IPS-NIHi7 (cell line): ENCODE results near the gene RPS3.

Source experiments
- DNase-seq: peaks from one replicate; pipeline ENCODE4 v3.0.0; 2012; ENCODE audit warnings: mixed read lengths; ENCODE audit errors: extremely low spot score

Gene RPS3

GRCh38 chr11:75434886-75435570 lies 35.7 kb downstream of the RPS3 start:
- DNase-seq = no peak

DNA sequence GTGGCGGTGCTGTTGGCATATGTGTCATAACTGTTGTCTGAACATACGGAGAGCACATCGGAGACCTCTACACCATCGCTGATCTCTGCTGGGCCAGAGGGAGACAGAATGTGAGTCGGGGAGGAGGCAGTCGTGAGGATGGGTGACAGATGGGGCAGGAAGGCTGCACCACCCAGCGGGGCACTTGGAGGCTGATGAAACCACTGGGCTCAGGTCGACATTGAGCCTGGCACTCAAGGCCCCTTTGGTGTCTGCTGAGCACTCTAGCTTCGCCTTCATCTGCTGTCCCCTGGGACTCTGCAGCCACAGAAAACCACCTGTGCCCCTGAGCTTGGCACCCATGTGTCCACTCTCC lies 36.2 kb downstream of the RPS3 start:
- no peak for DNase-seq

- DNase-seq = no peak
These were observed 37.5 kb downstream of the RPS3 start for GRCh38 chr11:75436806-75437205.

DNA sequence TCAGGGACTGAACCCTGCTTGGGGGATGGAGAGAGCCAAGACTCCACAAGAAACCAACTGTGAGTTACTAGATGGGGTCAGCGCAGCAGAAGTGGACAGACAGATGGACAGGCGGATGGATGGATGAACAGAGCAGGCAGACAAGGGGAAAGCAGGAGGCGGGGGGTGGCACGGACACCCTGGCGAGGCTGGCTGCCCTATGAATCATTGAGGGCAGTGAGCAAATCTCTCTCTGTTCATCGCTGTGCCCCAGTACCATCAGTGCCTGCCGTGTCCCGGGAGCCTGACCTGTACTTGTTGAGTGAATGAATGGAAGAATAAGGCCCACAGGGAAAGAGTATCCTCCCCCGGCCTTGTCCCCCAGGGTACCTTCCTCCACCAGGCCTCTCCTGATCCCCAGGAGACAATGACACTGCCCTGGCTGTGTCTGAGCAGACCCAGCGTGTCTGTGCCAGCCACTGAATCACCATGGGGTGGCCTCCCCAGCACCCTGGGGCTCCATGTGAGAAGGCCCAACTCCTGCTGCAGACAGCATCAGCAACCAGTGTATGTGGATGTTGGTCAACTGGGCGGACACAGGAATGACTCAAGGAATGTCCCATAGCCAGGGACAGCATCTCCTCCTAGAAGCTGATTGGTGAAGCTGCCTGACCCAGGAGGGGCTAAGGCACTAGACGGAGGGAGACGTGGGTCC lies 38.8 kb downstream of the RPS3 start:
- DNase-seq = no peak

DNA sequence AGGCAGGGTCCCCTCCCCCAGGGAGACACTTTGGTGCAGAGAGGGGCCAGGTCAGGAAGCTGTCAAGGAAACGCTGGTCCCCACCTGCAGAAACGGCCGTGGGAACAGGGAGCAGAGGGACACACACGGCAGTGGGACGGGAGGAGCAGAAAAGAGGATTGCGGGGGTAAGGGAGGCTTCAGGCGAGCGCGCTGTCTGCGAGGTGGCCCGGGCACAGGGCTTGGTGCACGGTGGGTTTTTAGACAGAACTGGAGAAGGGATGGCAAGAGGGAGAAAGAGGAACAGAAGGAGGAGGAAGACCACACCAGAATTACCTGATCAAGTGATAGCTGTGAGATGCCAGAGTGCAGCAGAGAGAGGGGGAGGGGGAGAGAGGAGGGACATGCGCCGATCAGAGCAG lies 39.7 kb downstream of the RPS3 start:
- no peak for DNase-seq

- DNase-seq = no peak
These were observed 40.3 kb downstream of the RPS3 start for GRCh38 chr11:75439495-75440120.

GRCh38 chr11:75440960-75441803 lies 41.9 kb downstream of the RPS3 start:
- DNase-seq = no peak

DNA sequence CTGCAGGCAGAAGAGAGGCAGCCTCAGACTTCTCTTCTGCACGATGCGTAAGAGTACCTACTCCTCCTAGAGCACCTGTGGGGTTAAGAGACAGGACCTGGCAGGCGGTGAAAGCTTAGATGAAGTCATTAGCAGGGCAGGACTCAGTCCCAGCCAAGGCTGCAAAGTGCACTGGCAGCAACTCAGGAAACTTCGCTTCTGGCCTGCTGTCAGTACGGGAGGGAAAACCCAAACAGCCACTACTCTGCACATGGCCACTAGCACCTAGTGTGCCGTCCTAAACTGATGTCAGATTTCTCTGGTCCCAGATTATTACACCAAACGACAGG lies 42.5 kb downstream of the RPS3 start:
- no peak for DNase-seq

- DNase-seq = no peak
These were observed 43.0 kb downstream of the RPS3 start for GRCh38 chr11:75442161-75442885.

DNA sequence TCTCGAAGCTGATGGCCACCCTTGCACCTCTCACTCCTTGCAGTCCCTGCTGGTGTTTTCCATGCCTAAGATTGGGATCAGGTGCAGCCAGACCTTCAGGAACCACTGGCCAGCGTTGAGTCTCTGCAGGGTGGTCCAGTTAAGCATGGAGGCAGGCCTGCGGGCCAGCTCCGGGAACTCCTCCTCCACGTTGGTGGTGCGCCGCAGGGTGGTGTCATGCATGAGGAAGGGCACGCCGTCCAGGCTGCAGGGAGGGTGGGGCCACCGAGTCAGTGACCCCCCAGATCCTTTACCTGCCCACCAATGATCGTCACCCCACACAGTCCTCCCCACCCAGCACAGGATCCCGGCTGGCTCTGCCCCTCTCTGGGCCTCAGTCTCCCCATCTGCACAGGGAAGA lies 43.7 kb downstream of the RPS3 start:
- no peak for DNase-seq

DNA sequence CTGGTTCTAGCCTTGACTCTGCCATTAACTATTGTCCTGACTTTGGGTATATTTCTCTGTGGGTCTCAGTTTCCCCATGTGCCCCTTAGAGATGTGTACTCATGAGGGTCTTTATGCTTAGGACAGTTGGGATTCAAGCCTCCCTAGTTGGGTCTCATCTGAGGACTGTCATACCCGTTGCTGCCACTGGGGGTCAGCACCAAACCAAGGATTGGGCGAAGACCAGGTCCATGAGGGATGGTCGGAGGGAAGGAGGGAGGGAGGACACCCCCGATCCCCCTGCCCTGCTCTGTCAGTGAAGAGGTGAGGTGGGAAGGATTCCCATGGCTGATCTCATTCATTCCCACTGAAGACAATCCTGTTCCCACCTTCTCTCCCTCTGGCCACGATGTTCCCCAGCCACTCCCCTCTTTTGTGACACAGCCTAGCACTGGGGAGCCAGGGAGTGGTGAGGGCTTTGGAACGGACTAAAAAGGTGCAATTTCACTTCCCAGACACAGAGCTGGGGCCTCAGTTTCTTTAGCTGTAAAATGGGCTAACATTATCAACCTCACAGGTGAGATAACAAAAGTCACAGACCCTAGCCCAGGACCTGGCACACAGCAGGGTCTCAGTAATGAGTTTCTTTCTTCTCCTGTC lies 46.1 kb downstream of the RPS3 start:
- DNase-seq = peak; percentile 90

- no peak for DNase-seq
These were observed 48.1 kb downstream of the RPS3 start for GRCh38 chr11:75447415-75447814.

DNA sequence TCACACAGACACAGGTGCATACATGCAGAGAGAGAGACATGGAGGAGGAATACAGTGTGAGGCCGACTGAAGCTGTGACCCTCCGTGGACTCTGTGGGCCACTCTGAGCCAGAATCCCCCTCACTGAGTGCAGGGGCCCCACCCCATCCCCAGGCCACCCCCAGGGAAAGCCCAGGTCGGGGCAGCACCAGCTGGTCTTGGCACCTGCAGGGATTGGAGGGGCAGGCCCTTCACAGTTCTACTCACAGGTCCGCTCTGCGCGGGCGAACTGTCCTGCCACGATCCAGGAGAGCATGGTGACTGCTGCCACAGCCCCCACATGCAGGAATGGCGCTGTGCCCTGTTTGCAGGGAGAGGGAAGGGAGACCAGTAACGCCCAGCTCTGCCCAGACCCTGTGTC lies 50.0 kb downstream of the RPS3 start:
- no peak for DNase-seq

GRCh38 chr11:75449776-75450175 lies 50.5 kb downstream of the RPS3 start:
- DNase-seq = no peak

GRCh38 chr11:75450236-75450635 lies 50.9 kb downstream of the RPS3 start:
- DNase-seq = no peak

- DNase-seq = peak; percentile 83
These were observed 51.8 kb downstream of the RPS3 start for GRCh38 chr11:75450826-75451821.

- no peak for DNase-seq
These were observed 54.8 kb downstream of the RPS3 start for GRCh38 chr11:75453916-75454655.

DNA sequence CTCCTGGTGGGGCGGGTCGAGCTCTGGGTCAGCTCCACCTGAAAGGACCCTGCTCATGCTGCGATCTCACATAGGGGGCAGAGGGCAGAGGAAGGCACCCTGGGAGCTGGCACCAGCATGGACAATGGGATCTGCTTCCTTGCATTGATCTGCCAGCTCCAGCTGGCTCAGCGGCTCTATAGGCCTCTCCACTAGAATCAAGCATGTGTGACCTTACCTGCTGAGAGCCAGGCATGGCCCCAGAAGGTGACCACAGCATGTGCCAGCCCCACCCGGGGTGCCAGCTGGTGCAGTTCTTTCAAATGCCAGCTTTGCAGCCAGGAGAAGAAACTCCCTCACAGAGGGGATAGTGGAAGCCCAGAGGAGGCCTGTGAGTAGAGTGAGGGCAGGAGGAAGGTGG lies 55.7 kb downstream of the RPS3 start:
- DNase-seq = no peak
